Right lobe of liver (tissue), 4 donors: ENCODE results near the gene DIRAS2.

Experiments
- POLR2A ChIP-seq: fragments of 450-650 bp; IDR thresholded peaks from one replicate; pipeline ENCODE4 v1.6.1; 2017; ENCODE audit warnings: antibody characterized with exemption, mild to moderate bottlenecking
- TF ChIP-seq, protein P1 (sequence below), 4 donors: fragments of 200-600 bp in 3 of 4; fragments of 450-650 bp in 1 of 4; IDR thresholded peaks; one replicate each; pipeline versions ENCODE4 v1.5.1 to v1.8.0; 2016 to 2022; ENCODE audit warnings: antibody characterized with exemption in 4 of 4, mild to moderate bottlenecking in 2 of 4
- donor health status: DM: no; HTN: no; CAD: no.
- donor health status: DM: no; HTN: no; CAD: no.
- donor health status: DM: no; HTN: yes; CAD: no.

- TF ChIP-seq, protein P1, sequence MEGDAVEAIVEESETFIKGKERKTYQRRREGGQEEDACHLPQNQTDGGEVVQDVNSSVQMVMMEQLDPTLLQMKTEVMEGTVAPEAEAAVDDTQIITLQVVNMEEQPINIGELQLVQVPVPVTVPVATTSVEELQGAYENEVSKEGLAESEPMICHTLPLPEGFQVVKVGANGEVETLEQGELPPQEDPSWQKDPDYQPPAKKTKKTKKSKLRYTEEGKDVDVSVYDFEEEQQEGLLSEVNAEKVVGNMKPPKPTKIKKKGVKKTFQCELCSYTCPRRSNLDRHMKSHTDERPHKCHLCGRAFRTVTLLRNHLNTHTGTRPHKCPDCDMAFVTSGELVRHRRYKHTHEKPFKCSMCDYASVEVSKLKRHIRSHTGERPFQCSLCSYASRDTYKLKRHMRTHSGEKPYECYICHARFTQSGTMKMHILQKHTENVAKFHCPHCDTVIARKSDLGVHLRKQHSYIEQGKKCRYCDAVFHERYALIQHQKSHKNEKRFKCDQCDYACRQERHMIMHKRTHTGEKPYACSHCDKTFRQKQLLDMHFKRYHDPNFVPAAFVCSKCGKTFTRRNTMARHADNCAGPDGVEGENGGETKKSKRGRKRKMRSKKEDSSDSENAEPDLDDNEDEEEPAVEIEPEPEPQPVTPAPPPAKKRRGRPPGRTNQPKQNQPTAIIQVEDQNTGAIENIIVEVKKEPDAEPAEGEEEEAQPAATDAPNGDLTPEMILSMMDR (IDR thresholded peaks at IDR 0.05), result no peak
- no peak for TF ChIP-seq POLR2A
Observed at GRCh38 chr9:90651246-90651645, 8.6 kb upstream of the DIRAS2 start.
